ENCODE measurements around the gene LITAF.

DNA sequence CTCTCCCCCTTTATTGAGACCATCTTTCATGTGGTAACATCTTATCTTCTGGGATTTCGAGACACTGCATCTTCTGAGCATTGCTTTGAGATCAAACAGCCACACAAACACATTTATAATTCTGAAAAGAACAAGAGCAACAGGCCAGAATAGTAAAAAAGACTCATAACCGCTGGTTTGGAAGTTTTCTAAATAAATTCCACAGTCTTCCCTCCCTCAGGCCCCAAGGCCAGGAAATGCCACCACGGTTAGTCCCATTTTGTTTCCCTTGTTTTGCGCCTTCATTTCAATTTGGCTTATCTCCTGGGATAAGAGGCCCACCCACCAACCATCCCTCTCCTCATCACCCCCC lies 25.3 kb downstream of the LITAF start:
- TF ChIP-seq, protein P1, sequence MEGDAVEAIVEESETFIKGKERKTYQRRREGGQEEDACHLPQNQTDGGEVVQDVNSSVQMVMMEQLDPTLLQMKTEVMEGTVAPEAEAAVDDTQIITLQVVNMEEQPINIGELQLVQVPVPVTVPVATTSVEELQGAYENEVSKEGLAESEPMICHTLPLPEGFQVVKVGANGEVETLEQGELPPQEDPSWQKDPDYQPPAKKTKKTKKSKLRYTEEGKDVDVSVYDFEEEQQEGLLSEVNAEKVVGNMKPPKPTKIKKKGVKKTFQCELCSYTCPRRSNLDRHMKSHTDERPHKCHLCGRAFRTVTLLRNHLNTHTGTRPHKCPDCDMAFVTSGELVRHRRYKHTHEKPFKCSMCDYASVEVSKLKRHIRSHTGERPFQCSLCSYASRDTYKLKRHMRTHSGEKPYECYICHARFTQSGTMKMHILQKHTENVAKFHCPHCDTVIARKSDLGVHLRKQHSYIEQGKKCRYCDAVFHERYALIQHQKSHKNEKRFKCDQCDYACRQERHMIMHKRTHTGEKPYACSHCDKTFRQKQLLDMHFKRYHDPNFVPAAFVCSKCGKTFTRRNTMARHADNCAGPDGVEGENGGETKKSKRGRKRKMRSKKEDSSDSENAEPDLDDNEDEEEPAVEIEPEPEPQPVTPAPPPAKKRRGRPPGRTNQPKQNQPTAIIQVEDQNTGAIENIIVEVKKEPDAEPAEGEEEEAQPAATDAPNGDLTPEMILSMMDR (conservative IDR thresholded peaks at IDR 0.05; ENCODE audit: low read length), result no peak
- no peak for TF ChIP-seq EZH2phosphoT487 (IDR thresholded peaks at IDR 0.05; ENCODE audit: borderline replicate concordance, low read depth, low read length)
